Measurements from ENCODE around the gene C1orf52. TPM values are rescaled to one million over a fixed set of nuclear protein-coding genes. Genes with fewer than 3 reads are reported as not detected.

The C1orf52 gene
- total and polyA plus RNA-seq, 2 of the 13 experiments (the other 11 are each of a cell fraction or from before 2014, with no cell fraction given) = 19.4 to 27.4 TPM

DNA sequence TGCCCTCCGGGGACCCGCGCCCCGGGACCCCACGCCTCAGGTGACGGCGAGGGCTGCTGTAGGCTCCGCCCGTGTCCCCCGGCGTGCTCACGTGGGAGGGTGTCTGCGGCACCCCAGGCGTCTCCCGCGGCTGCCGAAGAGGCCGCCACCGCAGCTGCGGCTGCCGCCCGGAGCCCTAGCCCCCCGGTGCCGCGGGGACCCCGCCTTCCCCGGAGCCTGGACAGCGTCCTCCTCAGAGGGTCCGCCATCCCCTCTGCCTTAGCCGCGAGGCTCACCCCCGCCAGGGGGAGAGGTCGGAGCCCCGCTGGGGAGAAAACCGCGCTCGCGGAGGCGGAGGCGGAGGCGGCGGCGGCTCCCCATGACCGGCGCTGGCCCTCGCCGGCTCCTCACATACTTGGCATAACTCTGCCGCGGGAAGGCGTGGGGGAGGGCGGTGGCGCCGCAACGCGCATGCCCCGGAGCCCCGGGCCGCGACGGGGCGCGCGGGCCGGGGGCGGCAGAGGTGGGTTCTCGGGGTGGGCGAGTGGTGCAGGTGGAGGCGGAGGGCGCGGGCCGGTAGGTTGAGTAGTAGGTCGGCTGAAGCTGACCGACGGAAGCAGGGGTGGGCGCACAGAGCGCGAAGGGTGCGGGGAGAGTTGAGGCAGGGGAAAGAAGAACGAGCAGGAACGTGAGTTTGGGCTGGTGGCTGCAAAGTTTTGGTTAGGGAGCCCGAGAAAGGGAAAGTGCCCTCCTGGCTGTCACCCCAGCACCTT lies 57.9 kb downstream of the C1orf52 start (continued):
- TF ChIP-seq ZNF256 (CRISPR knock-in tag; conservative IDR thresholded peaks at IDR 0.05) = no peak
- 0 out of 2 replicates have a peak, but pooled peaks have one; percentile 40 for TF ChIP-seq ZNF891 (CRISPR knock-in tag; IDR thresholded peaks at IDR 0.05)
- peak; percentile 45 for TF ChIP-seq SRSF1 (optimal IDR thresholded peaks at IDR 0.05; ENCODE audit: low read depth, low read length)
- TF ChIP-seq BCL6 (CRISPR knock-in tag; IDR thresholded peaks at IDR 0.05) = no peak
- peak; percentile 24; the same call in 1 of the 2 replicates for TF ChIP-seq RNF2 (conservative IDR thresholded peaks at IDR 0.05; ENCODE audit: low read depth)
- TF ChIP-seq, protein P1, sequence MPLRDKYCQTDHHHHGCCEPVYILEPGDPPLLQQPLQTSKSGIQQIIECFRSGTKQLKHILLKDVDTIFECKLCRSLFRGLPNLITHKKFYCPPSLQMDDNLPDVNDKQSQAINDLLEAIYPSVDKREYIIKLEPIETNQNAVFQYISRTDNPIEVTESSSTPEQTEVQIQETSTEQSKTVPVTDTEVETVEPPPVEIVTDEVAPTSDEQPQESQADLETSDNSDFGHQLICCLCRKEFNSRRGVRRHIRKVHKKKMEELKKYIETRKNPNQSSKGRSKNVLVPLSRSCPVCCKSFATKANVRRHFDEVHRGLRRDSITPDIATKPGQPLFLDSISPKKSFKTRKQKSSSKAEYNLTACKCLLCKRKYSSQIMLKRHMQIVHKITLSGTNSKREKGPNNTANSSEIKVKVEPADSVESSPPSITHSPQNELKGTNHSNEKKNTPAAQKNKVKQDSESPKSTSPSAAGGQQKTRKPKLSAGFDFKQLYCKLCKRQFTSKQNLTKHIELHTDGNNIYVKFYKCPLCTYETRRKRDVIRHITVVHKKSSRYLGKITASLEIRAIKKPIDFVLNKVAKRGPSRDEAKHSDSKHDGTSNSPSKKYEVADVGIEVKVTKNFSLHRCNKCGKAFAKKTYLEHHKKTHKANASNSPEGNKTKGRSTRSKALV (CRISPR knock-in tag; IDR thresholded peaks at IDR 0.05) = no peak
- peak; percentile 51 for TF ChIP-seq HOXA3 (CRISPR knock-in tag; IDR thresholded peaks at IDR 0.05)
- no peak for TF ChIP-seq MAZ (IDR thresholded peaks at IDR 0.05; ENCODE audit: borderline replicate concordance, low read depth, low read length)
- peak; percentile 48; the same call in 1 of the 2 replicates for TF ChIP-seq MAZ (CRISPR knock-in tag; IDR thresholded peaks at IDR 0.05; ENCODE audit: low read depth)
- 0 out of 2 replicates have a peak, but pooled peaks have one; percentile 12 for TF ChIP-seq KDM2A (CRISPR knock-in tag; IDR thresholded peaks at IDR 0.05; ENCODE audit: borderline replicate concordance, low read depth)
- TF ChIP-seq HDAC1 (CRISPR knock-in tag; IDR thresholded peaks at IDR 0.05) = 0 out of 2 replicates have a peak, but pooled peaks have one; percentile 9
- TF ChIP-seq, protein P2, sequence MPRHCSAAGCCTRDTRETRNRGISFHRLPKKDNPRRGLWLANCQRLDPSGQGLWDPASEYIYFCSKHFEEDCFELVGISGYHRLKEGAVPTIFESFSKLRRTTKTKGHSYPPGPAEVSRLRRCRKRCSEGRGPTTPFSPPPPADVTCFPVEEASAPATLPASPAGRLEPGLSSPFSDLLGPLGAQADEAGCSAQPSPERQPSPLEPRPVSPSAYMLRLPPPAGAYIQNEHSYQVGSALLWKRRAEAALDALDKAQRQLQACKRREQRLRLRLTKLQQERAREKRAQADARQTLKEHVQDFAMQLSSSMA (CRISPR knock-in tag; IDR thresholded peaks at IDR 0.05) = no peak
- peak; percentile 31; the same call in 1 of the 2 replicates for TF ChIP-seq ZNF749 (CRISPR knock-in tag; IDR thresholded peaks at IDR 0.05; ENCODE audit: borderline replicate concordance)
- TF ChIP-seq, protein P3, sequence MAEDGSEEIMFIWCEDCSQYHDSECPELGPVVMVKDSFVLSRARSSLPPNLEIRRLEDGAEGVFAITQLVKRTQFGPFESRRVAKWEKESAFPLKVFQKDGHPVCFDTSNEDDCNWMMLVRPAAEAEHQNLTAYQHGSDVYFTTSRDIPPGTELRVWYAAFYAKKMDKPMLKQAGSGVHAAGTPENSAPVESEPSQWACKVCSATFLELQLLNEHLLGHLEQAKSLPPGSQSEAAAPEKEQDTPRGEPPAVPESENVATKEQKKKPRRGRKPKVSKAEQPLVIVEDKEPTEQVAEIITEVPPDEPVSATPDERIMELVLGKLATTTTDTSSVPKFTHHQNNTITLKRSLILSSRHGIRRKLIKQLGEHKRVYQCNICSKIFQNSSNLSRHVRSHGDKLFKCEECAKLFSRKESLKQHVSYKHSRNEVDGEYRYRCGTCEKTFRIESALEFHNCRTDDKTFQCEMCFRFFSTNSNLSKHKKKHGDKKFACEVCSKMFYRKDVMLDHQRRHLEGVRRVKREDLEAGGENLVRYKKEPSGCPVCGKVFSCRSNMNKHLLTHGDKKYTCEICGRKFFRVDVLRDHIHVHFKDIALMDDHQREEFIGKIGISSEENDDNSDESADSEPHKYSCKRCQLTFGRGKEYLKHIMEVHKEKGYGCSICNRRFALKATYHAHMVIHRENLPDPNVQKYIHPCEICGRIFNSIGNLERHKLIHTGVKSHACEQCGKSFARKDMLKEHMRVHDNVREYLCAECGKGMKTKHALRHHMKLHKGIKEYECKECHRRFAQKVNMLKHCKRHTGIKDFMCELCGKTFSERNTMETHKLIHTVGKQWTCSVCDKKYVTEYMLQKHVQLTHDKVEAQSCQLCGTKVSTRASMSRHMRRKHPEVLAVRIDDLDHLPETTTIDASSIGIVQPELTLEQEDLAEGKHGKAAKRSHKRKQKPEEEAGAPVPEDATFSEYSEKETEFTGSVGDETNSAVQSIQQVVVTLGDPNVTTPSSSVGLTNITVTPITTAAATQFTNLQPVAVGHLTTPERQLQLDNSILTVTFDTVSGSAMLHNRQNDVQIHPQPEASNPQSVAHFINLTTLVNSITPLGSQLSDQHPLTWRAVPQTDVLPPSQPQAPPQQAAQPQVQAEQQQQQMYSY (CRISPR knock-in tag; IDR thresholded peaks at IDR 0.05) = no peak
- TF ChIP-seq ZC3H13 (CRISPR knock-in tag; IDR thresholded peaks at IDR 0.05) = no peak
- TF ChIP-seq SKI (IDR thresholded peaks at IDR 0.05; ENCODE audit: partially characterized antibody) = peak; percentile 11
- TF ChIP-seq, protein P4, sequence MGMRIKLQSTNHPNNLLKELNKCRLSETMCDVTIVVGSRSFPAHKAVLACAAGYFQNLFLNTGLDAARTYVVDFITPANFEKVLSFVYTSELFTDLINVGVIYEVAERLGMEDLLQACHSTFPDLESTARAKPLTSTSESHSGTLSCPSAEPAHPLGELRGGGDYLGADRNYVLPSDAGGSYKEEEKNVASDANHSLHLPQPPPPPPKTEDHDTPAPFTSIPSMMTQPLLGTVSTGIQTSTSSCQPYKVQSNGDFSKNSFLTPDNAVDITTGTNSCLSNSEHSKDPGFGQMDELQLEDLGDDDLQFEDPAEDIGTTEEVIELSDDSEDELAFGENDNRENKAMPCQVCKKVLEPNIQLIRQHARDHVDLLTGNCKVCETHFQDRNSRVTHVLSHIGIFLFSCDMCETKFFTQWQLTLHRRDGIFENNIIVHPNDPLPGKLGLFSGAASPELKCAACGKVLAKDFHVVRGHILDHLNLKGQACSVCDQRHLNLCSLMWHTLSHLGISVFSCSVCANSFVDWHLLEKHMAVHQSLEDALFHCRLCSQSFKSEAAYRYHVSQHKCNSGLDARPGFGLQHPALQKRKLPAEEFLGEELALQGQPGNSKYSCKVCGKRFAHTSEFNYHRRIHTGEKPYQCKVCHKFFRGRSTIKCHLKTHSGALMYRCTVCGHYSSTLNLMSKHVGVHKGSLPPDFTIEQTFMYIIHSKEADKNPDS (CRISPR knock-in tag; IDR thresholded peaks at IDR 0.05) = no peak
- peak; percentile 13; the same call in 1 of the 2 replicates for TF ChIP-seq BHLHE40 (IDR thresholded peaks at IDR 0.05; ENCODE audit: low read length)

Measured in HepG2 (cell line).